GM12874 (cell line): ENCODE data around the gene ABHD6.

Experiments
- TF ChIP-seq, protein P1 (sequence below): IDR thresholded peaks from 2 replicates; pipeline ENCODE4 v1.5.1; 2011; ENCODE audit warnings: low read depth, mild to moderate bottlenecking, control low read depth, low read length, moderate library complexity; ENCODE audit not compliant: insufficient read depth

ABHD6 gene

DNA sequence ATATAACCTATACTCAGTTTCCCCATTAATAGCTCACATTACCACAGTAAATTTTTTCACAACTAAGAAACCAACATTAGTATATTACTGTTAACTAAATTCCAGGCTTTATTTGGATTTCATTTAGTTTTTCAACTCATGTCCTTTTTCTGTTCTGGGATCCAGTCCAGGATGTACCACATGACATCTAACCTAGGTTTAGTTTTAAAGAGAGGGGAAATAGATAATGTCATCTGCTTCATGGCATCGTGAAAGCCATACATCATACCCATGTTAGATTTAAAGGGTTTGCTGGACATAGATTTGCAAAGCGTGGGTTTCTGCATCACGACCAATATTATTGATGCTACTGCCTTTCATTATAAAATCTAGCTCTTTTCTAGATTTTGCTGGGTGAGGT lies 35.3 kb downstream of the ABHD6 start:
- TF ChIP-seq, protein P1, sequence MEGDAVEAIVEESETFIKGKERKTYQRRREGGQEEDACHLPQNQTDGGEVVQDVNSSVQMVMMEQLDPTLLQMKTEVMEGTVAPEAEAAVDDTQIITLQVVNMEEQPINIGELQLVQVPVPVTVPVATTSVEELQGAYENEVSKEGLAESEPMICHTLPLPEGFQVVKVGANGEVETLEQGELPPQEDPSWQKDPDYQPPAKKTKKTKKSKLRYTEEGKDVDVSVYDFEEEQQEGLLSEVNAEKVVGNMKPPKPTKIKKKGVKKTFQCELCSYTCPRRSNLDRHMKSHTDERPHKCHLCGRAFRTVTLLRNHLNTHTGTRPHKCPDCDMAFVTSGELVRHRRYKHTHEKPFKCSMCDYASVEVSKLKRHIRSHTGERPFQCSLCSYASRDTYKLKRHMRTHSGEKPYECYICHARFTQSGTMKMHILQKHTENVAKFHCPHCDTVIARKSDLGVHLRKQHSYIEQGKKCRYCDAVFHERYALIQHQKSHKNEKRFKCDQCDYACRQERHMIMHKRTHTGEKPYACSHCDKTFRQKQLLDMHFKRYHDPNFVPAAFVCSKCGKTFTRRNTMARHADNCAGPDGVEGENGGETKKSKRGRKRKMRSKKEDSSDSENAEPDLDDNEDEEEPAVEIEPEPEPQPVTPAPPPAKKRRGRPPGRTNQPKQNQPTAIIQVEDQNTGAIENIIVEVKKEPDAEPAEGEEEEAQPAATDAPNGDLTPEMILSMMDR = no peak

DNA sequence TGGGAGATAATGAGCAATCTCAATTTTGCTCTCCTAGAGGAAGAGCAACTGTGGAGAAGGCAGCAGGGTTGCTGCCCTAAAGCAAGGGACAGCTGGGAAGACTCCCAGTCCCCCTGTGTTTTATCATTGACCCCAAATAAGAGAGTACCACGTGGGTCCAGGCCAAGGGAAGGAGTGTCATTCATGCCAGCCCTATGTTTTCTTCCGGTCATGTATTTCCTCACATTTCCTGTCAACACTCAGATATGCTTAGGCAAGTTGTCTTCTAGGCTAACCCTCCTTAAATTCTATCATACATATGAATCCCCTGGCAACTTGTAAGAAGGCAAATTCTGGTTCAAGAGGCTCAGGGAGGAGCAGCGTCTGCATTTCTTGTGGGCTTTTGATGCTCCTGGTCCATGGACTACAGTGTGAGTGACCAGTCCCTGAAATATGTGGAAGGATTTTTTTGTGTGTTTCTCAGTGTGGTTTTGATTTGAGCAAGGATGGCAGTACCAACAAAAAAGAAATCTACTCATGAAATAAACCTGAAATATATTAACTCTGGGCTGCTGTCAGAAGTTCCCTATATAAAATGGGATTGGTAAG lies 36.5 kb downstream of the ABHD6 start:
- TF ChIP-seq, protein P1 = no peak

DNA sequence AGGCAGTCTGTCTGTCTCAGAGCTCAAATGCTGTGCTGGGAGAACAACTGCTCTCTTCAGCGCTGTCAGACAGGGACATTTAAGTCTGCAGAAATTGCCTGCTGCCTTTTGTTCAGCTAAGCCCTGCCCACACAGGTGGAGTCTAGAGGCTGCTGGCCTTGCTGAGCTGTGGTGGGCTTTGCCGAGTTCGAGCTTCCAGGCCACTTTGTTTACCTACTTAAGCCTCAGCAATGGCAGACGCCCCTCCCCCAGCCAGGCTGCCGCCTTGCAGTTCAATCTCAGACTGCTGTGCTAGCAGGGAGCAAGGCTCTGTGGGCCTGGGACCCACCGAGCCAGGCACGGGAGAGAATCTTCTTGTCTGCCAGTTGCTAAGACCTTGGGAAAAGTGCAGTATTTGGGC lies 43.5 kb downstream of the ABHD6 start:
- TF ChIP-seq, protein P1 = no peak

DNA sequence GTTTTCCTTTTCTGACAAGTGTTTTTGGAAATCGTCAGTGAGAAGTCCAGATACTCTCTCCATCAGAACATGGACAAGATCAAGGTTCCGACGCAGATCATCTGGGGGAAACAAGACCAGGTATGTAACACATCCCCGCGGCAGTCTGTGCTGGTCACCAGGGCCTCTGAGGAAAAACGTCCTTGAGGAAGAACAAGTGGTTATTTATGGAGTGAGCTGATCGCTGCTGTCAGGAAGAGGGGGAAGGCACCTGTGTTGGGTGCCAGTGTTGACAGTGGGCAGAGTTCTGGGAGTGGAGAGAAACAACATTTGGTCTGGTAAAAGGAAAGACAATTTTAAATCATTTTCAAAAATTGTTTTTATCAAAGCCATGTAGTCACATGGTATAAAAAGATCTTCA lies 47.7 kb downstream of the ABHD6 start:
- TF ChIP-seq, protein P1 = no peak

DNA sequence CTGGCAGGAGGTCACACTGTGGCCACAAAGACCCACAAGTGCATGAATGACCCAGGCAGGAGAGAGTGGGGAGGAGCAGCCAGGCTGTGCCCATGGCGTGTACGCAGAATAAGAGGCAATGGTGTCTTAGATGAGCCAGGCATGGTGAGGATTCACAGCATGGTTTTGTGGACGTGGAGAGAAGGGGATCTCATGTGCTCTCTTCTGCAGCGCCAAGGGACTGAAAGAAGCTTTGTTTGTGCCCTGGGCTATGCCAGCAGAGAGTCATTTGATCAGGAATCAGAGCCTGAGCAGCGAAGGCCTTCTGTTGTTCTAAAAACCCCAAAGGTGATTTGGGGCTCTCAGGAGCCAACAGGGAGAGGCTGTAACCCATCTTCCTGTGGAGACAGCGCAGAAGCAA lies 49.8 kb downstream of the ABHD6 start:
- TF ChIP-seq, protein P1 = no peak

DNA sequence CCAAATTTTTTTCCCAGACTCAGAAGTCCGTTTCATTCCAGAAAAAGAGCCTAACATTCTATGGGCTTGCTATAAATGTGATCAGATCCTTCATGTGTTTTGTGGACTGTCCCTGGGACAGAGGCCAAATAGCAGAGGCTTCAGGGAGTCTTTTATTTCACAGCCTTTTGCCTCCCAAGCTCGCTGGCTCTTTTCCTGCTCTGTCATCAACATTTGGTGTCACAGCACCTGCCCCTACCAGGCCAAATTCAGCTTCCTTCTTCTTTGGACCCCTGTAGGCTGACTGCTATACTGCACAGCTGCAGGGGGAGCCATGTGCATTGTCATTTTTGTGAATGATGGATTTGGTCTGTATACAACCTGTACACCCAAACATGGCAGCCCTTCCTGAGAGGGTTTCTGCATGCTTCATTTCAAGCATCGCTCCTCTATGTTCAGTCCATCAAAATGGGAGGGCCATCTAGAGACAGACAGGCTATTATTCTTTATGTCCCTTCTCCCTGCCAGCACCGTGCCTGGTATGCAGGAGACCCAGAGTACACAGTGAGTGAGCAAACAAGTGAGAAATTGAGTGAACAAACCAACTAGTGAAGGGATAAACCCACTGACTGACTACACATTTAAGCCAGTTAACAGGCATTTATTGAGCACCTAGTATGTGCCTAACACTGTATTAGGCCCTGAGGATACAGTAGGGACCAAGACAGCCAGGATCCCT lies 50.6 kb downstream of the ABHD6 start:
- TF ChIP-seq, protein P1 = no peak

DNA sequence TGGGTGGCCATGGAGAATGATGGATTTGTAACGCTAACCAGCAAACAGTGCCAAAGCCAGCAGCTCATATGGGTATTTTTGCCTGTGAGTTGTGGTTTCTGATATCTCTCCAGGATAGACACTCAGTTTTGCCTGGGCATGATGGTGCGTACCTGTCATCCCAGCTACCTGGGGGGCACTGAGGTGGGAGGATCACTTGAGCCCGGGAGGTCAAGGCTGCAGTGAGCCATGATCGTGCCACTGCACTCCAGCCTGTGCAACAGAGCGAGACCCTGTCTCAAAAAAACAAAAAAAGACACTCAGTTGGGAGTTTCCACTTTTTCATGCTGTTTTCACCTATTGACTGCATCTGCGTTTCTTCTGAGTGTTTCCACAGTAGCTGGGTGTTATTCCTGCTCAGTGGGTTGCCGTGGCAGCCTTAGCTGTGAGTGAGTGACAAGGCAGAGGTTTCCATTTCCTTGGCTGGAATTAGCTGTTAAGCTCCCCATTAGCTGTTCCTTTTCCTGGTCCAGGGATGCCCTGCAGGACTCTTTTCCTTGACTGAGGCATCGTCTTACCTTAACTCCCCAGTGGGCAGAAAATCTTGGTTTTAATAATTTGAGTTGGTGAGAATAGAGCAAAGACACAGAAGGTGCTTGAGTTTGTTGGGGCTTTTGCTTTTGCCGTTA lies 54.2 kb downstream of the ABHD6 start:
- TF ChIP-seq, protein P1 = no peak
